Esophagus squamous epithelium (tissue), 5 donors: ENCODE results near the gene OSBPL8. TPM values are rescaled to one million over a fixed set of nuclear protein-coding genes. Genes with fewer than 3 reads are reported as not detected.
"Not testable (repeated sequence)": the region's sequence is repeated elsewhere in the genome, so short reads cannot be mapped to it uniquely, and the experiment has no call there.

ENCODE experiments used
- DNase-seq: peaks from one replicate; lab custom pipeline; 2025; lab: John Stamatoyannopoulos, UW
- H3K27ac ChIP-seq, 4 donors: fragments of 200-600 bp; sonication (generic); one replicate each; pipeline ENCODE4 v1.5.1; 2016 to 2019; ENCODE audit warnings: mild to moderate bottlenecking in 1 of 4
- H3K27me3 ChIP-seq, 4 donors: fragments of 200-600 bp; sonication (generic); 1 replicate in 3 of 4; 2 replicates in 1 of 4; pipeline versions ENCODE4 v1.5.1 to v1.6.0; 2017 to 2021; ENCODE audit warnings: antibody characterized with exemption in 1 of 4
- H3K36me3 ChIP-seq, 3 donors: fragments of 200-600 bp; sonication (generic); one replicate each; pipeline ENCODE4 v1.5.1; 2016 to 2019
- H3K4me1 ChIP-seq, 3 donors: fragments of 200-600 bp; sonication (generic); one replicate each; pipeline ENCODE4 v1.5.1; 2017 to 2019
- H3K4me3 ChIP-seq, 4 donors: fragments of 200-600 bp; sonication (generic); 1 replicate in 3 of 4; 2 replicates in 1 of 4; pipeline ENCODE4 v1.5.1; 2016 to 2019; ENCODE audit warnings: mild to moderate bottlenecking in 2 of 4, moderate library complexity in 1 of 4
- H3K9me3 ChIP-seq, 3 donors: fragments of 200-600 bp; sonication (generic); one replicate each; pipeline ENCODE4 v1.5.1; 2016 to 2019
- CTCF ChIP-seq, 6 experiments: fragments of 450-650 bp in 4 of 6; fragments of 200-600 bp in 2 of 6; sonication (generic) in 2 of 6; IDR thresholded peaks; one replicate each; pipeline ENCODE4 v1.5.1; 2016 to 2019; ENCODE audit warnings: antibody characterized with exemption in 6 of 6, mild to moderate bottlenecking in 4 of 6, moderate library complexity in 4 of 6
- POLR2A ChIP-seq, 4 donors: fragments of 450-650 bp; IDR thresholded peaks; one replicate each; pipeline ENCODE4 v1.6.1; 2017; ENCODE audit warnings: antibody characterized with exemption in 4 of 4, mild to moderate bottlenecking in 4 of 4, moderate library complexity in 3 of 4
- WGBS, 2 donors: methylation state at CpG; one replicate each; pipeline ENCODE4 v1.1.5; 2018; 5-methylcytosine and 5-hydroxymethylcytosine counted together
- intact Hi-C: fragments of 100-400 bp; cut with DNase I; formaldehyde crosslinking; loops from one replicate; pipeline ENCODE4 v1.15.0; 2022
- total RNA-seq, 4 donors: library from RNA; depleted of rRNA; stranded (reverse); fragments of >200 nt; gene quantifications; one replicate each; pipeline ENCODE4 v1.1.0, GENCODE V29; 2016
- donor health status: DM: yes; HTN: yes; CAD: no.

OSBPL8 gene
- total RNA-seq, 4 donors from 2014 or later, result 30.3 to 60.8 (median 43.0) TPM

- 96 to 97% methylated on average over 2 of the region's 2 CpGs for WGBS, 2 donors
- peaks cover 0 to 16% (median 0%) of the 10 kb centered on the region in 3 donors for H3K4me1 ChIP-seq
- no peak for DNase-seq
- intact Hi-C loops, result no loop called here
- peaks cover 0 to 11% (median 0%) of the 10 kb centered on the region in 3 donors for H3K36me3 ChIP-seq
- no peak overlapping the region for H3K27ac ChIP-seq
- H3K4me3 ChIP-seq, result no peak overlapping the region
- H3K27me3 ChIP-seq, result no peaks in the 10 kb centered on the region
- no peaks in the 10 kb centered on the region for H3K9me3 ChIP-seq
- TF ChIP-seq CTCF (IDR thresholded peaks at IDR 0.05) (no peak), POLR2A (IDR thresholded peaks at IDR 0.05) (no peak)
These were observed 55.0 kb downstream of the OSBPL8 start for GRCh38 chr12:76504606-76505005.

GRCh38 chr12:76503957-76504356 lies 55.6 kb downstream of the OSBPL8 start:
- no peak for TF ChIP-seq POLR2A (IDR thresholded peaks at IDR 0.05)
- no peak for TF ChIP-seq CTCF (IDR thresholded peaks at IDR 0.05)
- intact Hi-C loops, result no loop called here
- Histone ChIP-seq H3K9me3 (no peaks in the 10 kb centered on the region), H3K27ac (no peak overlapping the region), H3K4me1 (peaks cover 0 to 16% (median 0%) of the 10 kb centered on the region in 3 donors), H3K36me3 (peaks cover 0 to 11% (median 0%) of the 10 kb centered on the region in 3 donors), H3K27me3 (no peaks in the 10 kb centered on the region), H3K4me3 (no peak overlapping the region)
- DNase-seq, result no peak

GRCh38 chr12:76501390-76501789 lies 58.2 kb downstream of the OSBPL8 start:
- intact Hi-C loops, result no loop called here
- TF ChIP-seq CTCF (IDR thresholded peaks at IDR 0.05) (no peak), POLR2A (IDR thresholded peaks at IDR 0.05) (no peak)
- no peak for DNase-seq
- Histone ChIP-seq H3K4me1 (no peaks in the 10 kb centered on the region), H3K27me3 (no peaks in the 10 kb centered on the region), H3K27ac (no peak overlapping the region), H3K9me3 (no peaks in the 10 kb centered on the region), H3K36me3 (peaks cover 0 to 11% (median 0%) of the 10 kb centered on the region in 3 donors), H3K4me3 (no peak overlapping the region)
- 100% methylated on average over 2 of the region's 2 CpGs for WGBS, 2 donors

- H3K9me3 ChIP-seq, DNase-seq, intact Hi-C loops, H3K27me3 ChIP-seq, H3K4me3 ChIP-seq, H3K4me1 ChIP-seq, H3K27ac ChIP-seq: not testable (repeated sequence)
- H3K36me3 ChIP-seq, result peaks cover 0 to 11% (median 0%) of the 10 kb centered on the region in 3 donors
- 100% methylated on average over 4 of the region's 4 CpGs for whole genome bisulfite sequencing, 2 donors
These were observed 60.4 kb downstream of the OSBPL8 start for GRCh38 chr12:76499136-76499535.

- peaks cover 0 to 13% (median 0%) of the 10 kb centered on the region in 3 donors for H3K9me3 ChIP-seq
- no peaks in the 10 kb centered on the region for H3K4me1 ChIP-seq
- H3K36me3 ChIP-seq, result peaks cover 0 to 5% (median 0%) of the 10 kb centered on the region in 3 donors
- WGBS, 2 donors, result 22 to 52% methylated on average over 1 of the region's 1 CpG
- no peak for DNase-seq
- no peak overlapping the region for H3K27ac ChIP-seq
- H3K27me3 ChIP-seq, result no peaks in the 10 kb centered on the region
- intact Hi-C loops, result no loop called here
- no peak overlapping the region for H3K4me3 ChIP-seq
- TF ChIP-seq POLR2A (IDR thresholded peaks at IDR 0.05) (no peak), CTCF (IDR thresholded peaks at IDR 0.05) (no peak)
These were observed 64.0 kb downstream of the OSBPL8 start for GRCh38 chr12:76495556-76495955.

- Histone ChIP-seq H3K27me3 (no peaks in the 10 kb centered on the region), H3K27ac (no peak overlapping the region), H3K4me3 (no peak overlapping the region), H3K4me1 (no peaks in the 10 kb centered on the region), H3K9me3 (peaks cover 0 to 13% (median 0%) of the 10 kb centered on the region in 3 donors), H3K36me3 (peaks cover 0 to 16% (median 0%) of the 10 kb centered on the region in 3 donors)
- intact Hi-C loops, result no loop called here
- 94 to 100% methylated on average over 1 of the region's 1 CpG for WGBS, 2 donors
- TF ChIP-seq CTCF (IDR thresholded peaks at IDR 0.05), result no peak
- no peak for TF ChIP-seq POLR2A (IDR thresholded peaks at IDR 0.05)
- no peak for DNase-seq
These were observed 68.3 kb downstream of the OSBPL8 start for GRCh38 chr12:76491292-76491691.
